GM18858 (cell line): ENCODE results near the gene RAB6C.
"Not testable (repeated sequence)": the region's sequence is repeated elsewhere in the genome, so short reads cannot be mapped to it uniquely, and the experiment has no call there.

ENCODE experiments used
- ATAC-seq: cut with Tn5 transposase; IDR thresholded peaks from one replicate; pipeline ENCODE4 v1.9.1; 2021; ENCODE audit not compliant: unreplicated experiment

Gene RAB6C

GRCh38 chr2:129993151-129993550 is 13.7 kb downstream of the RAB6C start:
- not testable (repeated sequence) for ATAC-seq

- ATAC-seq: not testable (repeated sequence)
These were observed 17.3 kb downstream of the RAB6C start for GRCh38 chr2:129996657-129997237.

- not testable (repeated sequence) for ATAC-seq
These were observed 19.3 kb downstream of the RAB6C start for GRCh38 chr2:129998771-129999170.

- not testable (repeated sequence) for ATAC-seq
These were observed 26.4 kb downstream of the RAB6C start for GRCh38 chr2:130005862-130006261.

- ATAC-seq: not testable (repeated sequence)
These were observed 37.2 kb downstream of the RAB6C start for GRCh38 chr2:130016701-130017100.

- ATAC-seq: no peak
These were observed 39.9 kb downstream of the RAB6C start for GRCh38 chr2:130019402-130019801.

- ATAC-seq: not testable (repeated sequence)
These were observed 40.6 kb downstream of the RAB6C start for GRCh38 chr2:130020069-130020468.

GRCh38 chr2:130025931-130026330 is 46.5 kb downstream of the RAB6C start:
- ATAC-seq: not testable (repeated sequence)
